Epithelial cell of prostate (primary cell): ENCODE results near the gene KLF9.
"Not testable (repeated sequence)": the region's sequence is repeated elsewhere in the genome, so short reads cannot be mapped to it uniquely, and the experiment has no call there.

Experiments used
- DNase-seq: peaks from one replicate; pipeline ENCODE4 v3.0.0-alpha.2; 2011; ENCODE audit warnings: low read depth, low spot score
- H3K27ac ChIP-seq: fragments of 450-650 bp; 2 replicates; pipeline ENCODE4 v1.5.1; 2017; ENCODE audit warnings: mild to moderate bottlenecking

Gene KLF9

GRCh38 chr9:70407081-70407503, 7.4 kb downstream of the KLF9 start:
- no peak overlapping the region for H3K27ac ChIP-seq

GRCh38 chr9:70406434-70406862, 8.0 kb downstream of the KLF9 start:
- no peak overlapping the region for H3K27ac ChIP-seq
- DNase-seq, result no peak

More at GRCh38 chr9:70407081-70407503, 7.4 kb downstream of the KLF9 start:
- DNase-seq, result no peak

DNA sequence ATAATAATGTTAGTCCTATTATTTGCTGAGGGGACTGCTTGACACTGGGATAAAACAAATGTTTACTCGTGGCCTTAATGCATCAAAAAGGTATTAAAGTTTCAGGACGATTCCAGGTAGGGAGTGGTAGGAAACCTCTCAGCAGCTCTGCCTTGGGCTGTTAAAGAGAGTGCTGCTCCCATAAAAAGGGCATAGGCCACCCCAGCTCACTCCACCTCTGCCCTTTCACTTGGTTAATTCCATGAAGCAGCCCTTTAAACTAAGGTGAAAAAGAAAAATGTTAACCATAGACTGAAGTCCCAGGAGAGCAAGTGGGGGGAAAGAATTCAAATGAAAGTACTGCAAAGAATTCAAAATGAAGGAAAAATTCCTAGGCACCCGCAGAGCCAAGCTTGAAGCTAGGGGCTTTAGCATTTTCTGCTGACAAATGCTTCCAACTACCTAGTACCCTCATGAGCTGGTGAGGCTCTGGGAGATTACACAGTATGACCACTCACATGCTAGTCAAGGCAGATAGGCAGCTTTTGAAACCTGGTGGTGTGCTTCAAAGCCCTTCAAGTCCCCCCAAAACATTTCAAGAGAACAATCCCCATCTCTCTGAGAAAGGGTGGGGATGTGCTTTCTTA, 8.5 kb downstream of the KLF9 start:
- no peak overlapping the region for H3K27ac ChIP-seq

GRCh38 chr9:70404261-70404660, 10.2 kb downstream of the KLF9 start:
- no peak for DNase-seq
- H3K27ac ChIP-seq, result no peak overlapping the region

More for the DNA sequence above, 8.5 kb downstream of the KLF9 start:
- DNase-seq, result no peak

GRCh38 chr9:70403618-70404025, 10.8 kb downstream of the KLF9 start:
- no peak for DNase-seq
- no peak overlapping the region for H3K27ac ChIP-seq

- DNase-seq, result no peak
- H3K27ac ChIP-seq, result no peak overlapping the region
These were observed 11.3 kb downstream of the KLF9 start for GRCh38 chr9:70403166-70403565.

GRCh38 chr9:70402213-70402612, 12.2 kb downstream of the KLF9 start:
- no peak for DNase-seq
- no peak overlapping the region for H3K27ac ChIP-seq

DNA sequence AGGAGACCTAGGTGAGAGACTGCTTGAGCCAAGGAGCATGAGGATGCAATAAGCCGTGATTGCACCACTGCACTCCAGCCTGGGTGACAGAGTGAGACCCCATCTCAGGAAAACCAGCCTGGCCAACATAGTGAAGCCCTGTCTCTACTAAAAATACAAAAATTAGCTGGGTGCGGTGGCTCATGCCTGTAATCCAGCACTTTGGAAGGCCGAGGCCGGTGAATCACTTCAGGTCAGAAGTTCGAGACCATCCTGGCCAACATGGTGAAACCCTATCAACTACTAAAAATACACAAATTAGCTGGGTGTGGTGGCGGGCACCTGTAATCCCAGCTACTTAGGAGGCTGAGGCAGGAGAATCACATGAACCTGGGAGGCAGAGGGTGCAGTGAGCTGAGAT, 13.2 kb downstream of the KLF9 start:
- not testable (repeated sequence) for DNase-seq, H3K27ac ChIP-seq

GRCh38 chr9:70400107-70400892, 14.2 kb downstream of the KLF9 start:
- no peak overlapping the region for H3K27ac ChIP-seq
- no peak for DNase-seq

GRCh38 chr9:70399141-70399540, 15.3 kb downstream of the KLF9 start:
- DNase-seq, result no peak
- no peak overlapping the region for H3K27ac ChIP-seq

DNA sequence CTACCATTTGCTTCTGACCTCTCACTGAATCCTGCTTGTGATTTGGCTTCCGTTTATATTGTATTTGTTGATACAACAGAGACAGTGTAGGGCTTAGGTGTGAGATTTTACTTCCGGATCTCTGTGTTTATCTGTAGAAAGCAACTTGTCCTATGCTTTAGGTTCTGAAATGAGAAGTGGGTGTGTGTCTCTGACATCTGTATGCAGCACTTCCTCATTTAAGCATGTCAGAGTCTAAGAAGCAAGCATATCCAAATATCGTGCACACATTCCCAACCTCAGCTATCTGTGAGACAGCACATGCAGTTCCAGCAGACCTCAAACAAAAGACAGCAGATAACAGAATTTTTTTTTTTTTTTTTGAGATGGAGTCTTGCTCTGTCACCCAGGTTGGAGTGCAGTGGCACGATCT, 16.3 kb downstream of the KLF9 start:
- H3K27ac ChIP-seq, result no peak overlapping the region
- no peak for DNase-seq

DNA sequence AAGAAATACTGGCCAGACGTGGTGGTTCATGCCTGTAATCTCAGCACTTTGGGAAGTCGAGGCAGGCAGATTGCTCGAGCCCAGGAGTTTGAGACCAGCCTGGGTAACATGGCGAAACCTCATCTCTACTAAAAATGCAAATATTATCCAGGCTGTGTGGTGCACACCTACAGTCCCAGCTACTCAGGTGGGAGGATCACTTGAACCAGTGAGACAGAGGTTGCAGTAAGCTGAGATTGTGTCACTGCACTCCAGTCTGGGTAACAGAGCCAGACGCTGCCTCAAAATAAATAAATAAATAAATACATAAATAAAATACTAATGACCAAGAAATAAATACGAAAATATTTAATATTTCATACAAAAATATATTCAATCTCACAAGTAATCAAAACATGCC, 18.8 kb downstream of the KLF9 start:
- H3K27ac ChIP-seq, result no peak overlapping the region
- no peak for DNase-seq

GRCh38 chr9:70392850-70393249, 21.6 kb downstream of the KLF9 start:
- H3K27ac ChIP-seq, result no peak overlapping the region
- no peak for DNase-seq

DNA sequence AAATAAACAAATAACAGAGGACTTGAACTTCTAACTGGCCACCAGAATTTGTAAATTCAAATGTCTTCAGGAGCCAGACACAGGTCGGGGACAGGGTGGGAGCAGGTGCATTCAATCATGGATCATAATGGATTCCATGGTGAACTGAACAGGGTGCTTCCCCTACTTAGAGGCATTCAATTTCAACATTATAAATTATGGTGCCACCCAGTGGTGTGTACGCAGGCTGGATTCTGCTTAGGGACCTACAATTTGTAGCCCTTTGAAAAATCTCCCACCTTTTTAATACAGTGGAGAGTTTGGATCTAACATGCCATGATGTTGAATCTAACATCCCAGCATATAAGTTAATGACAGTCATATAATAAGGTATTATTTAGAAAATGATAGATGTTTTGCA, 22.3 kb downstream of the KLF9 start:
- no peak for DNase-seq
- H3K27ac ChIP-seq, result no peak overlapping the region

- H3K27ac ChIP-seq, result no peak overlapping the region
- no peak for DNase-seq
These were observed 23.5 kb downstream of the KLF9 start for GRCh38 chr9:70390933-70391341.

- no peak for DNase-seq
- H3K27ac ChIP-seq, result no peak overlapping the region
These were observed 24.7 kb downstream of the KLF9 start for GRCh38 chr9:70389621-70390266.

GRCh38 chr9:70389188-70389587, 25.3 kb downstream of the KLF9 start:
- no peak overlapping the region for H3K27ac ChIP-seq
- DNase-seq, result no peak

DNA sequence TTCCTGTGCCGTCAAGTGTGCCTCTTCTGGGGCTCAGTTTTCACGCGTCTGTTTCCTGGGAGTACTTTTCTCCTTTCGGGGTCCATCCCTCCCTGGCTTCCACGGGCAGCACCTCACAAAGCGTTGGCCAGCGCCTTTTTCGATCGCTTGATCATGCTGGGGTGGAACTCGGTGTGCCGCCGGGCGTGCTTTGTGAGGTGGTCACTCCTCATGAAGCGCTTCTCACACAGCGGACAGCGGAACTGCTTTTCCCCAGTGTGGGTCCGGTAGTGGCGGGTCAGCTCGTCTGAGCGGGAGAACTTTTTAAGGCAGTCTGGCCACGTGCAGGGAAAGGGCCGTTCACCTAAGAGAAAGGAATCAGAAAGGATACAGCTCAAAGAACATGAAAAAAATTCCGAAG, 26.8 kb downstream of the KLF9 start:
- H3K27ac ChIP-seq, result no peak overlapping the region
- no peak for DNase-seq

- DNase-seq, result no peak
- H3K27ac ChIP-seq, result no peak overlapping the region
These were observed 29.0 kb downstream of the KLF9 start for GRCh38 chr9:70385426-70385825.

- no peak overlapping the region for H3K27ac ChIP-seq
- DNase-seq, result no peak
These were observed 31.5 kb downstream of the KLF9 start for GRCh38 chr9:70382709-70383605.
